Hindlimb muscle (tissue), 1 donor: ENCODE data around the gene SH2D3C. TPM values are rescaled to one million over a fixed set of nuclear protein-coding genes. Genes with fewer than 3 reads are reported as not detected.
"Not testable (repeated sequence)": the region's sequence is repeated elsewhere in the genome, so short reads cannot be mapped to it uniquely, and the experiment has no call there.

Experiments
- DNase-seq: peaks from one replicate; pipeline ENCODE4 v3.0.0-alpha.2; 2013
- polyA plus RNA-seq: library from polyadenylated mRNA; unstranded; fragments of 120-200 nt; gene quantifications from one replicate; pipeline ENCODE4 v1.2.1, GENCODE V29; 2013; ENCODE audit not compliant: insufficient read length

SH2D3C gene
- polyA plus RNA-seq, 1 donor, result 28.2 TPM

DNA sequence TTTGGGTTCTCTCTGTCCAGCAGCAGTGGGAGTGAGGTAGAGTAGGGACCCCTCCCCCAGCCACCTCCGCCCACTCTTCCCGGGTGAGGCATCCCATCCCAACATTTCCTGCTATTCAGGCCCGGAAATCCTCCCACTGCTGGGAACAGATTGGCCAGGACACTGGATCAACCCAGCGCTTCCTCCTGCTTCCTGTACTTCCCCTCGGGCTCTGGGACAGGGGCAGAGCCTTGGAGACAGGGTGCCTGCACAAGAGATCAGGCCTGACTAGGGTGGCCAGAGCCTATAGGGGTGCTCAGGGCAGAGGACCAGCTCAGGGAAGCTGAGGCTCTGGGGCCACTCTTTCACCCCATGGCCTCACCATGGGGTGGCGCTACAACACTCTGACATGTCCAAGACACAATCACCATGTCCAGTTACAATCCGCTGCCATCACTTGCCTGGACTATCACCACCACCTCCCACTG is 14.5 kb downstream of the SH2D3C start:
- no peak for DNase-seq

DNA sequence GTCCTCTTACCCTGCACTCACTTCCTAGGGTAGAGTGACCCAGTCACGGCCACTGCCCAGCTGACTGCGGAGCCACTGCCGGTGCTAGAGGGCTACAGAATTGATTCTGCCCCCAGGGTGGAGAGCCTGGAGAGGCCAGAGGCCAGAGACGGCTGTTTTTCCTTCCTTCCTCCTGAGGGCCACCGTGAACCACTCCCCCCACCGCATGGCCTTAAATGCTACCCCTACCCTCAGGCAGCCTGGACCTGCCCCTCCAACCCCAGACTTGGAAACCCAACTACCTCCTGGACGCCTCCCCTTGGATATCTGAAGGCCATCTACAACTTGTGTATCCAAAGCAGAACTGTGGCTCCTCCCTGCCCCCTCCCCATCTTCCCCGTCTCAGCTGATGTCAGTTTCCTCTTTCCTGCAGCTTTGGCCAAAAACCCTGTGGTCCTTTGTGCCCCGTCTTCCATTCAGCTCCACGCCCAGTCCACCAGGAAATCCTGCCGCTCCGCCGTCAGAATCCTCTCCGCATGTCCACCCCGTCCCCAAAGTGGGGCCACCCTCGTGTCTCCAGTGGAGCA is 16.3 kb downstream of the SH2D3C start:
- no peak for DNase-seq

DNA sequence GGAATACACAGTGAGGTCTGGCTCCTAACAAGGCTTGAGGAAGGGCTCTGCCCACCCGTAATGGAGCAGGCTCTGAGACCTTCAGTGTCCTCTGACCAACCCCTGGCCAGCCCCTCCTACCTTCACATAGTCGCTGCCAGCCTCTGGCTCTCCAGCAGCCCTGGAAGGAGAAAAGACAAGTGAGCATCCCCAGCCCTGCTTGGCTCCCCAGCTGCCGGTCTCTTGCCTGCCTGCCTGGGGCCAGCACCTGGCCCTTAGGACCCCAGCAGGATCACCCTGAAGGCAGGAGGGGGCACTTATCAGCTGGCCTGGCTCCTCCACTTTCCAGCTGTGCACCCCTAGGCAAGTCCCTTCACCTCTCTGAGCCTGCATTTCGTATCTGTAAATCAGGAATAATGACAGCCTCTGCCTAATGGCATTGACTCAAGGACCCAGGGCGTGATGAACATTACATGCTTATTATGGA is 16.9 kb downstream of the SH2D3C start:
- no peak for DNase-seq

DNA sequence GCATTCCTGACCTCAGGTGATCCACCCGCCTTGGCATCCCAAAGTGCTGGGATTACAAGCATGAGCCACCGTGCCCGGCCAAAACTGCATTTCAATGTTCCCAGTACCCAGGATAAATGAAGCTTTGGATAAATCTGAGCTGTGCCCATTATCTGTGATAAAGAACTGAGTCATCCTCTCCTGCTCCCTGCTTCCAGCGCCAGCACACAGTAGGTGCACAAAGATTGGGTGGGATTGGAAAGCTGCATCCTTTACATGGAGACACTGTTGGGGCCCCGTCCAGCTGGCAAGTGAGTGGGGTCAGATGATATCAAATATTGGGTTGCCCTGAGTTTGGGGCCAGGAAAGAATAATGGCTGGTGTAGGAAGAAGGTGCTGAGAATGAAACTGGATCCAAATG is 17.4 kb downstream of the SH2D3C start:
- DNase-seq, result no peak

DNA sequence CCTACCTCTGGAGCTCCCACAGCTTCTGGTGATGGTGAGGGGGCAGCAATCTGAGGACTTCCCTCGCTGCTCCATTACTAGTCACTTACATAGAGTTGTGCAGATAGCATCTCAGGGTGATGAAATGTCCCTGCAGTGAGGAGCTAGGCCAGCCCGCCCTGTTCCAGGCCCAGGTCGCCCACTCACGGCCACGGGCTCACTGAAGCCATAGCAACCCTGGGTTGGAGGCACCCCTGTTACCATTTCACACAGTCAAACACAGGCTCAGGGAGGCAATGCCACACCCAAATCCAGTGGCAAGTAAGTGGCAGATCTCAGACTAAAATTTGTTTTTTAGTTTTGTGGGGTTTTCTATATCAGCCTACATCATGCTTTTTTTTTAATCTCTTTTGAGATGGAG is 19.6 kb downstream of the SH2D3C start:
- no peak for DNase-seq

DNA sequence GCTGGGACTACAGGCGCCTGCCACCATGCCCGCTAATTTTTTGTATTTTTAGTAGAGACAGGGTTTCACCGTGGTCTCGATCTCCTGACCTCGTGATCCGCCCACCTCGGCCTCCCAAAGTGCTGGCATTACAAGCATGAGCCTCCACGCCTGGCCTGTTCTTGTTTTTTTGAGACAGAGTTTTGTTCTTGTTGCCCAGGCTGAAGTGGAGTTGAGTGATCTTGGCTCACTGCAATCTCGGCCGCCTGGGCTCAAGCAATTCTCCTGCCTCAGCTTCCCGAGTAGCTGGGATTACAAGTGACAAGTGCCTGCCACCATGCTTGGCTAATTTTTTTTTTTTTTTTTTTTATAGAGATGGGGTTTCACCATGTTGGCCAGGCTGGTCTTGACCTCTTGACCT is 21.7 kb downstream of the SH2D3C start:
- DNase-seq, result not testable (repeated sequence)

DNA sequence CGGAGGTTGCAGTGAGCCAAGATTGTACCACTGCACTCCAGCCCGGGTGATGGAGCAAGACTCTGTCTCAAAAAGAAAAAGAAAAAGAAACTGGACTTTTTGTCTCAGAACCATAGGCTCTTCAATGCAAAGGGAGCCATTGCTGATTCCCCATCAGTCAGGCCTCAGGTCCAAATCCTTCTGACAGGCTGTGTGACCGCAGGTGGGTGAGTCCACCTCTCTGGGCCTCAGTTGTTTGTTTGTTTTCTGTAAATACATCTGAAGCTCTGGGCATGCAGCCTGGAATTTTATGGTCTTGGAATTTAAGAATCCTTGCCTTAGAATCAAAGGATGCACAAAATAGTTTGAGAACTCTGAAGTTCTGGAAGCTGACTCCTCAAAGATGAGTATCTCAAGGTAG is 22.2 kb downstream of the SH2D3C start:
- no peak for DNase-seq

DNA sequence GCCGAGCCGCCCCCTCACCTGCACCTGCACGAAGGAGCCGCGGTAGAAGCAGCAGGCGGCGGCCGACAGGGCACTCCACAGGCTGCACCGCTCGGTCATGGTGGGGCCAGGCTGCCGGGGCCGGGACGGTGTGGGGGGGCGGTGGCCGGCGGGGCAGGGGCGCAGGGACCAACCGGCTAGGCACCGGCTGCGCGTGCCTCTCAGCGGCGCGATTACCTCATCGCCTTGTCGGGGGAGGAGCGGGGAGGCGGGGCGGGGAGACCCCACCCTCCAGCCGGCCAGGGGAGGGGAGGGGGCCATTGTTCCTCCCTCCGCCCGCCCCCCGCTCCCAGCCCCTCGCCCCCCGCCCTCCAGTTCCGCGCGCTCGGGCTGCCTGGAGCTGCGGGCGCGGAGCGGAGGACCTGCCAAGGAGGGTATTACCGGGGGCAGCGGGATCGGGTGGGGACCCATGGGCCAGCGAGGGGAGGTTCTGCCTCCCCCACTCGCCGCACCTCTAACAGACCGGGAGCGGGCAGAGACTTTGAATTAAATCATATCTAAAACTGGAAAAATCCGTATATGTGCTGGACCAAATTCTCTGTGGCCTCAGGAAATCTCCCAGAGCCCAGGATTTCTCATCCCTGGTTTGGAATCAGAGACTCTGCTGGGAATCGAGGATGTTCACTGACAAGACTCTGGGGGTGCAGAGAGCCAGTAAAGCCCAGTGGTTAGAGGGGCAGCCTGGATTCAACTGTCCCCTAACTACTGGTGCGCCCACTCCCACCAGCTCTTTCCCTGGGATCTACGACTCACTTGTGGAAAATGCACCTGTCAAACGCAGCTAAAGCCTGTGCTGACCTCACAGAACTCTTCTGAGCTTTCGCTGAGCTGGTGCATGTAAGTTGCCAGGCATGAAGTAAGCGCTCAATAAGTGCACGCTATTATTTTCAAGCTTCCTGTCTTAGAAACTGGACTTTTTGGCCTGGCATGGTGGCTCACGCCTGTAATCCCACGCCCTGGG is 23.1 kb downstream of the SH2D3C start:
- no peak for DNase-seq

DNA sequence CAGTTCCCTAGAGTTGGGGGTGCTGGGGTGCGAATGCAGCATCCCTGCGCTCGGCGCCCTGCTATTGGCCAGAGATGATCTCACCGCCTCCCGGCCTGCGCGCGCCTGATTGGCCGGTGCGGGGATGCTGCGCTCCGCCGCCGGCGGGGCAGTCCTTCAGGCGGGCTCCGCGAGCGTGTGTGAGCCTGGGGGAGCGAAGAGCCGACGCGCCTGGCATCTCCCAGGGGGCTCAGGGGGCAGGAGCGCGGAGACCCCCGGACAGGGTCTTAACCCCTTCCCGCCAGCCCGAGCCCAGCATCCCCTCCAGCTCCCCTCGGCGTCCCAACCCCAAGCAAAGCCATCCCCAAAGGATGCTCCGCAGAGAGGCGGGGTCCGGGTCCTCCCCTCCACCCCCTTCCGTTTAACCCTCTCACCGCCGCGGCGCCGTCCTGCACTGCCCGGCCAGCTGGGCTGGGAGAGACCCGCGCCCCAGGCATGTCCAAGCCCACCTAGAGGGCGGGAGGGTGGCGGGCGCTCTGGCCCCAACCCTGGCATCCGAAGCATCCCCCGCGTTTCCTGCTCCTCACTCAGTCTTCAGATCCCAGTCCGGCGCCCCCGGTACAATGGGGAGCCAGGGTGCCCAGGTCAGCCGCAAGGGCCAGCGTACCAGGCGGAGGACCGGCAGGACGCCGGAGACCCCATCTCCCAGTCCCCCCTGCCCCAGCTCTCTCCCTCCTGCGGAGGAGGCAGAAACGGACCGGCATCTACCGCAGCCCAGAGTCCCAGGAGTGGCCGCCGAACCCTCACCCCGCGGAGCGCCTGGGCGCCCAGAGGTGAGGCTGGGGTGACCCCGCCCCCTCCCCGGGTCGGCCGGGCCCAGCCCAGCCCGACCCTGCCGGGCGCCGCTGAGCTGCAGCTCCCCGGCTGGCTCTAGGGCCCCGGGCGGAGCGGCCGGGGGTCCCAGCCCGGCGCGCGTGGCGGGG is 24.1 kb downstream of the SH2D3C start:
- DNase-seq, result no peak

DNA sequence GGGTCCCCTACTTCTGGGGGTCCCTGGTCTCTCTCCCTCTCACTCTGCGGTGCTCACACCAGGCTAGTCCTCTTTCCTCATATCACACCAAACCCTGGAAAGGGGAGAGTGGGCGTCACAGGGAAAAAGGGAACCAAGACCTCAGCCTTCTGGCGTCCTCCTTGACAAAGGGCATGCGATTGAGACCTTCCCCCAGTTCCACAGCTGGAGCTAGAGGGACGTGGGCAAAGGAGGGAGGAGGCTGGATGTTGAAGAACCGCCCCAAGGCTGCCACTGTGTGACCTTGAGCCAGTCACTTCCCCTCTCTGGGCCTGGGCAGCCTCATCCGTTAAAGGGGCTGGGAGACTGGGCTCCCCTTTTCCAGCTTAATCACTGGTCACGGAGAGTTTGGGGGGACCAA is 24.8 kb downstream of the SH2D3C start:
- no peak for DNase-seq

DNA sequence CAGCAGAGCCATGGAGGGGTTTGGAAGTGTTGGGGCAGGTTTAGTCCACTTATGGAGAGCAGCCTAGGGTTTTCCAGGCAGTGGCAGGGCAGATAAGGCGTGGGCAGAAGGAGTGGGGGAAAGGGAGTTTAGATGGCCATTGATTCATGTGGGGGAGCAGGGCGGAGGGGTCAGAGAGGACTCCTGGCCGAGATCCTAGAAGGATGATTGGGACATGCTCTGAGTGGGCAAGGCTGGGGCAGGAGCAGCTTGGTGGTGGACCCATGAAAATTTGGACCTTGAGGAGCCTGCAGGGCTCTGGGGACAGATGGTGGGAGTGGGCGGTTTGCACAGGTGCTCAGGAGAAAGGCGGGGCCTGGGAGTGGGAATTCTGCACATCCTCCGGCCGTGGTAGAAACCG is 25.3 kb downstream of the SH2D3C start:
- no peak for DNase-seq

DNA sequence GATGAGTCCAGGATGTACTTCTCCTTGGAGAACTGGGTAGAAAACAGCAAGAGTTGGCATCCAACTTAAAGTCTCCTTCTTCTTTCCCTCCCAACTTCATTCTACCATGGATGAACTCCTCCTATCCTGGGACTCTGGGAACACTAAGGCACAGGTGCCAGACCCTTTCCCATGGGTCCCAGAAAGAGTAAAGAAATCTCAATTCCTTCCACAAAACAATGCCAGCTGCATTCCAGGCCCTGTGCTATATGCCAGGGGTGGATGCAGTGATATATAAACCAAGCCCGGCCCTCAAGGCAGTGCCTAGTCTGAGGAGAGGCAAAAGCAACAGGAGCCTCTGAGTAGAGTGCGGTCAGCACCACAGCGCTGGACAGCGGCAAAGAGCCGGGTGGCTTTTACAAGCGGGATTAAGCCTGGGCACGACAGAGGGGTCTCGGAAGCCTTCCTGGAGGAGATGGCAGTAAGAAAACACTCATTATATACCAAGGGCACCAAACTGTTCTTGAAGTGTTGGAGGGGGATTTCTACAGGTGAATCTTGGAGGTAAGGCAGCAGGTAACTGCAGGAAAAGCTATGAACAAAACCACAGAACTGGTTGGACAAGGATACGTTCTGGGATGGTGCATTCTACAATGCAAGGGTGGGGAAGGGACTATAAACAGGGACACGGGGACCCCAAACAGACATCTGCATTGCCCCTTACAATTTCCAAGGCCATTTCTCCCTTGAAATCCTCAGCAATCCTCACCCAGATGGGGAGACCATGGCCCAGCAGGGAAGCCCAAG is 27.0 kb downstream of the SH2D3C start:
- no peak for DNase-seq

DNA sequence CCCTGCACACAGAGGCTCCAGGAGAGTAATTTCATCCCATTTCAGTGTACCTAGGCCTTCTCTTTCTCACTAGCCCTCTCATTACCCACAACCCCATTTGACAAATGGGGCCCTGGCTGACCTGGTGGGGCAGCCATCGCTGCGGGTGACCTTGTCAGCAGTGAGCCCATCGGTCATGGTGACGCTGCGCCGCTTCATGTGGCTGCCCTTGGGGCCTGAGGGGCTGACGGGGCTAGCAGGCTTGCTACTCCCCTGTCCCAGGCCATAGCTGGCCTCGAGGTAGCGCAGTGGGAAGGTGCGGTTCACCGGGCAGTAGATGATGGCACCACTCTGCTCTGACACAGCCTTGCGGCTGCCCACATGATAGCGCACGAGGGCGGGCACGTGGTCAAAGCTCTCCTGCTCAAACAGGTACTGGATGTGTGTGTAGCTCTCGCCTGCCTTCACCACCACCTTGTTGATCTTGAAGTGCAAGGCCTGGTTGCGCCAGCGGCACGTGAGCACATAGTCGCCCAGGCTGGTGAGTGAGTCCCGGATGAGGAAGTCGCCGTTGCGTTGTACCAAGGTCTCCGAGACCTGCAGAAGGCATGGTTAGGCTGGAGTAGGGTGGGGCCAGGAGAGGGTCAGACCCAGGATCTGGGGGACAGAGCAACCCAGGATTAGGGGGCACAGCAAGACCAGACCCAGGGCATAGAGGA is 29.2 kb downstream of the SH2D3C start:
- no peak for DNase-seq

DNA sequence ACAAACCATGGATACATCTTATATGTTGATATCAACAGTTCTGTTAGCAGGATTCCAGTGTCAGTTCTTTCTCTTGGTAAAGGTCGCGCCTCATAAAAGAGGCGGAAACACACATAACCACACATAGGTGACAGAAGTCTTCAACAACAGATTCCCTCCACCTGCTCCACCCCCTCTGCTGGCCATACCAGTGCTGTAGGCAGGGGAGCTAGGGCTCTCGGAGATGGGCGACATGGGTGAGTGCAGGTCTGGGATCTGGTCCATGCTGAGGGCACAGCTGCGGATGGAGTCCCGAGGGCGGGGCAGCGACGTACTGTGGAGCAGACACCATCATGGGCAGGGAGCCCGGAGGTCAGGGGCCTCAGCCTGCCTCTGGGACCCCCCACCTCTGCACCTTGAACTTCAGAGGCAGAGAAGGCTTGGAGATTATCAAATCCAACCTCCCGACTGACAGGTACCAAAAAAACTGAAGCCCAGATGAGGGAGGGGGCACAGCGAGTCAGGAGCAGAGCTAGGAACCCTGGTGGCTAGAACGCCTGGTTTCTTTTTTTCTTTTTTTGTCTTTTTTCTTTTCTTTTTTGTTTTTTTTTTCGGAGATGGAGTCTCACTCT is 31.4 kb downstream of the SH2D3C start:
- no peak for DNase-seq

DNA sequence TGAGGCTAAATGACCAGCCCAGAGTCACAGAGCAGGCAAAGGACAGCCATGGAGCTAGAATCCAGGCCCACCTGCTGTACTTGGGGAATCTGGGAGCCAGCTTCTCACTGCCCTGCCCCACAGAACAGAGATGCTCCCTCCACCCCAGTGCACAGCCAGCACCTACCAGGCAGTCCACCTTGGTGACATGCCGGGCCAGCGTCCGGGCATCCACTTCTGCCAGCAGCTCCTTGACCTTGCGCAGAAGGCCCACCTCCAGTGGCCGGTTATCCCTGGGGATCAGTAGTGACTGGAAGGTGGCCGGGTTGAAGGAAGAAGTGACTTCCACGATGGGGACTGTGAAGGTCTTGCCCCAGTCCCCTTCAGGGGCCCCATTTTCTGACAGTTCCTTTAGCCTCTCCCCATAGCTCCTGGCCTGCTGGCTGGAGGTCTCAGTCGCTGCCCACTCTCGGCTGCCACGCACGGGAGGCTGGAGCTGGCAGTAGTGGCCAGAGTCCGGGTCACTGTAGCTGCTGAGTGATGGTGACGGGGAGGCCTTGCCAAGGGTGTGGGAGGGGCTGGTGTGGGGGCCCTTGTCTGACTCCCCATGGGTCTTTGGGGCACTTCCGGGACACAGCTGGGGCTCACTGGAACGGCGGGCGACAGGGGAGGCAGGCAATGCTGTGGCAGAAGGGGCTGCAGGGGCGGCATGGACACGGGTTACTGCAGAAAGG is 33.9 kb downstream of the SH2D3C start:
- no peak for DNase-seq

DNA sequence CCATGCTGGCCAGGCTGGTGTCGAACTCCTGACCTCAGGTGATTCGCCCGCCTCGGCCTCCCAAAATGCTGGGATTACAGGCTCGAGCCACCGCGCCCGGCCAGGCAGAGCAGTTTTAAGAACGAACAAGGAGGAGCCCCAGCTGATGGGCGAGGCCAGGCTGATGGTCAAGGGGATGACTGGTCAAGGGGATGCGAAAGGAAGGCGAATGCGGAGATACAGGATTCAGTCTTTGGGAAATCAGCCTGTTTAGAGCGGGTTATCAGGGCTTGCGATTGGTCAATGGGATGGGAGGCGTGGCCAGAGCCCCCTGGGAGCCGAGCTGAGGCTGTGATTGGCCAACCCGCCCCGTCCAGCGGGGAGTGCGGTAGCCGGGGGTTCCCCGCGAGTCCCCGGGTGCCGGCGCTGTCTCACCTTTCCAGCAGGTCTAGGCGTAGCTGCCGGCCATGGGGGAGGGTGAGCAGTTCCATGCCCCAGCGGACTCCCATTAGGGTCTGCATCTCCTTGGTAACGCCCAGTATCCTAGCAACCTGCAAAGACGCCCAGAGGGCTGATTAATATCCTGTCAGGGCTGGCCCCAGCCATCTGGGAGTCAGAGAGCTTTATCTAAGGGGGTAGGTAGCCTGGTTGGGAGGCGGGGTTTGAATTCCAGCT is 35.9 kb downstream of the SH2D3C start:
- no peak for DNase-seq

DNA sequence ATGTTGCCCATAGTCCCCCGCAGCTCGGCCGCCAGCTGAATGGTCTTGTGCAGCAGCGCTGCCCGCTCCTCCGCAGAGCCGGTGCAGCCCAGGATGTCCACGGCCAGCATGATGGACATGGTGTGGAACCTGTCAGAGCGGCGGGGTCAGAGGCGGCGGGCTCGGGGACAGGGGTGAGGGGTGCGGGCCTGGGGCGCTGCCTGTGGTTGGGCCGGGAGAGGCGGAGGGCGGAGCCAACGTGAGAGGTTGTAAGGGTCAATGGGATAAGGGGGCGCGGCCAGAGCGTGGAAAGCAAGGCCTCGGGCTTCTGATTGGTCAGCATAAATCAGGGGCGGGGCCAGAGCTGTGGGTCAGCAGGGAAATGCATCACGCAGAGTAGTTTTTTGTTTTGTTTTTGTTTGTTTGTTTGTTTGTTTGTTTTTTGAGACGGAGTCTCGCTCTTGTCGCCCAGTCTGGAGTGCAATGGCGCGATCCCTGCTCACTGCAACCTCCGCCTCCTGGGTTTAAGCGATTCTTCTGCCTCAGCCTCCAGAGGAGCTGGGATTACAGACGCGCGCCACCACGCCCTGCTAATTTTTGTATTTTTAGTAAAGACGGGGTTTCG is 36.5 kb downstream of the SH2D3C start:
- no peak for DNase-seq

DNA sequence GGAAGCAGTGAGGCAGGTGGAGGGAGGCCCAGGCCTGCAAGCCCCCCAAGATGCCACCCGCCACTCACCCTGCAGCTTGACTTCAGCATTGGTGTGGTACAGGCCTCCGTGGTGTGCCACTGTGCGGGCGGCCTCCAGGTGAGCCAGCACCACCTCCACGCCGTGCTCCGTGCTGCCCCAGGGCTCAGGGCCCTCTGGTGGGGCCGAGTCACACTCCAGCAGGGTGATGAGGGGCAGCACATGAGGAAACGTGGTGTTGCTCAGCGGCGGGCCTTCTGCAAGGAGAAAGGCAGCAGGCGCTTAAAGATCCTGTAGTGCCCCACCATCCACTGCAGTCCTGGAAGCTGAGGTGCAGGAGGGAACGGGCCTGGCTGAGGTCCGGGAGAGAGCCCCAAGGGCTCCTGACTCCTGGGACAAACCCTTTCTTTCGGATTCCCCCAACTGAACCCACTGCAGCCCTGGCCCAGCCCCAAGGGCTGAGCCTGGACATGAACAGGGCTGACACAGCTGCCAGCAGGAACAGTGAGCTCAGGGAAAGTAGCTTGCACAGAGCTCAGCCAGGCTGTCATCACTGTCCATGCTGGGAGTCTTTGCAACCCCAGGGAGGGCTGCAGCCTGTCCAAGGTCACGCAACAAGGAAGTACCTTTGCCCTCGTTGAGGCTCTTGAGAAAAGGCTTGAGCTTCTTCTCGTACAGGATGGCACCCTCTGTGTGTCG is 38.7 kb downstream of the SH2D3C start:
- no peak for DNase-seq
